ENCODE measurements around the gene PSMD6.

The PSMD6 gene

DNA sequence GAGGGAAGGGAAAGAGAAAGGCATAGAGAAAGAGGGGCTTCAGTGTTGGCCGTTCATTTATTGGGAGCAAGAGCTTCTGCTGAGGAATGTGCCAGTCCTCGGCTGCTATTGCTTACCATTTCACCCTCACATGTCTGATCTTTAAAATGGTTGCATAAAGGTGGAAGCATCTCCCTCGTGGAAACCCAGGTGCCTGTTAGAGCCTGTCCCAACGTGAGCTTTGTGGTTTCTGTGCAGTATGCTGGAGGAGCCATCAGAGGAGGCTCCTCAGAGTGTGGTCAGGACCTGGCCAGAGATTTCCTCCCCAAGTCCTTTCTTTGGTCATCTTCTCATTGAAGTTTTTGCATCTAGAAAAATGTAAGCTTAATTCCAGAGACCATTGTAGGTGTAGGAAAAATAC lies 34.4 kb downstream of the PSMD6 start:
- TF ChIP-seq, protein P1, sequence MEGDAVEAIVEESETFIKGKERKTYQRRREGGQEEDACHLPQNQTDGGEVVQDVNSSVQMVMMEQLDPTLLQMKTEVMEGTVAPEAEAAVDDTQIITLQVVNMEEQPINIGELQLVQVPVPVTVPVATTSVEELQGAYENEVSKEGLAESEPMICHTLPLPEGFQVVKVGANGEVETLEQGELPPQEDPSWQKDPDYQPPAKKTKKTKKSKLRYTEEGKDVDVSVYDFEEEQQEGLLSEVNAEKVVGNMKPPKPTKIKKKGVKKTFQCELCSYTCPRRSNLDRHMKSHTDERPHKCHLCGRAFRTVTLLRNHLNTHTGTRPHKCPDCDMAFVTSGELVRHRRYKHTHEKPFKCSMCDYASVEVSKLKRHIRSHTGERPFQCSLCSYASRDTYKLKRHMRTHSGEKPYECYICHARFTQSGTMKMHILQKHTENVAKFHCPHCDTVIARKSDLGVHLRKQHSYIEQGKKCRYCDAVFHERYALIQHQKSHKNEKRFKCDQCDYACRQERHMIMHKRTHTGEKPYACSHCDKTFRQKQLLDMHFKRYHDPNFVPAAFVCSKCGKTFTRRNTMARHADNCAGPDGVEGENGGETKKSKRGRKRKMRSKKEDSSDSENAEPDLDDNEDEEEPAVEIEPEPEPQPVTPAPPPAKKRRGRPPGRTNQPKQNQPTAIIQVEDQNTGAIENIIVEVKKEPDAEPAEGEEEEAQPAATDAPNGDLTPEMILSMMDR (IDR thresholded peaks at IDR 0.05) = no peak
- Histone ChIP-seq H3K27me3 (no peaks in the 10 kb centered on the region), H3K4me1 (ENCODE audit: control insufficient read depth in 1 of 2, insufficient read depth in 1 of 2, low read depth in 1 of 2, low read length in 1 of 2) (peaks cover 1 to 6% of the 10 kb centered on the region in 2 experiments), H3K36me3 (peaks cover 96% of the 10 kb centered on the region), H3K9me3 (no peaks in the 10 kb centered on the region), H3K27ac (no peak overlapping the region), H3K4me3 (ENCODE audit: low read depth in 1 of 2, low read length in 1 of 2) (no peak overlapping the region)

DNA sequence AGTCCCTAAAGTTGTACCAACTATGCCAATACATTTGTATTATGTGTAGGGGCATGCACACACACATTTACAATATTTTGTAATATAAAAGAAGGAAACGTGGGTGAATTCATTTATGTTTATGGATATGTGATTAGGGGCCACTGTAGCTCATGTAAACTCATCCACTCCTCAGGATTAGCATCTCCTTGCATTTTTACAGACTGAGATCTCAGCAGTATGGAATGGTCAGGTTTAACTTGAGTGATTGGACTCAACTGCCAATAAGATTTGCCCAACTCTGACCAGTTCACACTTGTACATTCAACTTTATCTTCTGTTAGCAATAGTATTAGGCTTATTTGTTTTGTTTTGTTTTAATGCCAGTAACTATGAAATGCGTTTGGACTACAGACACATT lies 36.5 kb downstream of the PSMD6 start:
- Histone ChIP-seq H3K9me3 (no peaks in the 10 kb centered on the region), H3K36me3 (peaks cover 91% of the 10 kb centered on the region)
- TF ChIP-seq, protein P1 (IDR thresholded peaks at IDR 0.05) = no peak

DNA sequence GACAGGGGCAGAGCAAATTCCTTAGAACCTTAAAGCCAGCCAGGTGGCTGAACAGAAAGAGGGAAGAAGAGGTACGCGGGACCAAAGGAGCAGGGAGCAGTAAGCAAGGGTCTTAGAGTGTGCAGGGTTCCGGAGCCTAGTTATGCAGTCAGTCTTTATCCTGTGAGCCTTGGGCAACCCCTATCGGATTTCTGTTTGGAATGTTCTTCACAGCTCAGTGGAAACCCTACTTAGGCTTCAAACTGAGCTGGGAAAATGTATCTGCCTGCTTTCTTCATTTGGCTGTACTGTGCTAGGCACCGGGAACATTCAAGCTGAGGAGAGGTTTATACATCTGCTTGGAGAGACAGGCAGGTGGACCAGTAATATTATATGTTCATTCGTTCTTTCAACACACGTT lies 37.1 kb downstream of the PSMD6 start:
- H3K27ac ChIP-seq = no peak overlapping the region
- no peaks in the 10 kb centered on the region for H3K4me1 ChIP-seq (ENCODE audit: control insufficient read depth in 1 of 2, insufficient read depth in 1 of 2, low read depth in 1 of 2, low read length in 1 of 2)
- H3K9me3 ChIP-seq = no peaks in the 10 kb centered on the region
- peaks cover 91% of the 10 kb centered on the region for H3K36me3 ChIP-seq
- H3K4me3 ChIP-seq (ENCODE audit: low read depth in 1 of 2, low read length in 1 of 2) = no peak overlapping the region
- H3K27me3 ChIP-seq = no peaks in the 10 kb centered on the region
- TF ChIP-seq, protein P1 (IDR thresholded peaks at IDR 0.05) = no peak

More for the DNA sequence above, 36.5 kb downstream of the PSMD6 start:
- H3K27ac ChIP-seq = no peak overlapping the region
- H3K4me1 ChIP-seq (ENCODE audit: control insufficient read depth in 1 of 2, insufficient read depth in 1 of 2, low read depth in 1 of 2, low read length in 1 of 2) = no peaks in the 10 kb centered on the region
- no peak overlapping the region for H3K4me3 ChIP-seq (ENCODE audit: low read depth in 1 of 2, low read length in 1 of 2)
- no peaks in the 10 kb centered on the region for H3K27me3 ChIP-seq

DNA sequence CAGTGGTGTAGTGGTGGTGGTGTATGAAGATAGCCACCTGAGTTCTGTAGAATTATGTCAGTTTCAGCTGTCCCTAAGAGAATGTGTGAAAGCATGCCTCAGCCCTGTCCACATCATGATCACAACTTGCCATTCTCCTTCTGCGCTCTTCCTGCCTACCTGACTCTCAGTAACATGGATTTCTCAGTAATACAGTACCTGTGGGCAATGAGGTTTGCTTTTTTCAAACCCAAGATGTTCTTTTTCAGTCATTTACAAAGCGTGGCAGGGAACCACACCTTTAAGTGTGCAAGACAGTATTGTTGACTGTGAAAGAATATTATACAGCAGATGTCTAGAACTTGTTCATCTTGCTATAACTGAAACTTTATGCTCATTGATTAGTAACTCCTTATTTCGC lies 38.9 kb downstream of the PSMD6 start:
- H3K9me3 ChIP-seq = no peaks in the 10 kb centered on the region
- peaks cover 6 to 11% of the 10 kb centered on the region in 2 experiments for H3K4me1 ChIP-seq (ENCODE audit: control insufficient read depth in 1 of 2, insufficient read depth in 1 of 2, low read depth in 1 of 2, low read length in 1 of 2)
- H3K36me3 ChIP-seq = peaks cover 88% of the 10 kb centered on the region

DNA sequence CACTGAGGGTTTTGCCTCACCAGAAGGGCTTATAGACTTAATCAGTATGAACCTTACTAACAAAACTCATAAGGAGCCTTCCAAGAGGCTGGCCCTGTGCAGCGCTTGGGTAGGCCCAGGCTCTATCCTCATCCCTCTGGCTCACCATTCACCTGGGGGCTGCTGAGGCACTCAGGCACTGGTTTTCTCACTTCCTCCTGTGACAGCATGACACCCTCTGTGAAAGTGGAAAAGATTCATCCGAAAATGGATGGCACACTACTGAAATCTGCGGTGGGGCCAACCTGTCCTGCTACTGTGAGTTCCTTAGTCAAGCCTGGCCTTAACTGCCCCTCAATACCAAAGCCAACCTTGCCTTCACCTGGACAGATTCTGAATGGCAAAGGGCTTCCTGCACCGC lies 41.3 kb downstream of the PSMD6 start:
- Histone ChIP-seq H3K9me3 (no peaks in the 10 kb centered on the region), H3K4me3 (ENCODE audit: low read depth in 1 of 2, low read length in 1 of 2) (no peak overlapping the region), H3K27me3 (no peaks in the 10 kb centered on the region), H3K4me1 (ENCODE audit: control insufficient read depth in 1 of 2, insufficient read depth in 1 of 2, low read depth in 1 of 2, low read length in 1 of 2) (peaks cover 30 to 35% of the 10 kb centered on the region in 2 experiments), H3K36me3 (peaks cover 65% of the 10 kb centered on the region), H3K27ac (peak overlapping the region; percentile 49)
- TF ChIP-seq, protein P1 (IDR thresholded peaks at IDR 0.05) = no peak

More for the DNA sequence above, 38.9 kb downstream of the PSMD6 start:
- Histone ChIP-seq H3K27ac (no peak overlapping the region), H3K4me3 (ENCODE audit: low read depth in 1 of 2, low read length in 1 of 2) (no peak overlapping the region), H3K27me3 (no peaks in the 10 kb centered on the region)
- TF ChIP-seq, protein P1 (IDR thresholded peaks at IDR 0.05) = no peak
